ENCODE measurements around the gene B3GALT5.

GRCh38 chr21:39637971-39638240, 25.2 kb downstream of the B3GALT5 start:
- TF ChIP-seq, protein P1, sequence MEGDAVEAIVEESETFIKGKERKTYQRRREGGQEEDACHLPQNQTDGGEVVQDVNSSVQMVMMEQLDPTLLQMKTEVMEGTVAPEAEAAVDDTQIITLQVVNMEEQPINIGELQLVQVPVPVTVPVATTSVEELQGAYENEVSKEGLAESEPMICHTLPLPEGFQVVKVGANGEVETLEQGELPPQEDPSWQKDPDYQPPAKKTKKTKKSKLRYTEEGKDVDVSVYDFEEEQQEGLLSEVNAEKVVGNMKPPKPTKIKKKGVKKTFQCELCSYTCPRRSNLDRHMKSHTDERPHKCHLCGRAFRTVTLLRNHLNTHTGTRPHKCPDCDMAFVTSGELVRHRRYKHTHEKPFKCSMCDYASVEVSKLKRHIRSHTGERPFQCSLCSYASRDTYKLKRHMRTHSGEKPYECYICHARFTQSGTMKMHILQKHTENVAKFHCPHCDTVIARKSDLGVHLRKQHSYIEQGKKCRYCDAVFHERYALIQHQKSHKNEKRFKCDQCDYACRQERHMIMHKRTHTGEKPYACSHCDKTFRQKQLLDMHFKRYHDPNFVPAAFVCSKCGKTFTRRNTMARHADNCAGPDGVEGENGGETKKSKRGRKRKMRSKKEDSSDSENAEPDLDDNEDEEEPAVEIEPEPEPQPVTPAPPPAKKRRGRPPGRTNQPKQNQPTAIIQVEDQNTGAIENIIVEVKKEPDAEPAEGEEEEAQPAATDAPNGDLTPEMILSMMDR (IDR thresholded peaks at IDR 0.05) = no peak
- no peak for TF ChIP-seq ZFX (IDR thresholded peaks at IDR 0.05; ENCODE audit: borderline replicate concordance)
